HepG2 (cell line): ENCODE data around the gene ENTPD6. TPM values are rescaled to one million over a fixed set of nuclear protein-coding genes. Genes with fewer than 3 reads are reported as not detected.

Experiments used
- ATAC-seq: fragments of 200-7000 bp; cut with Tn5 transposase; 3 replicates; pipeline ENCODE4 v1.9.1; 2020; ENCODE audit warnings: mild to moderate bottlenecking, moderate library complexity
- BruUV-seq: library from RNA; stranded (reverse); fragments of 400-500 nt; replicated peaks from 2 replicates; lab custom pipeline; 2021; lab: Mats Ljungman, UMichigan
- CTCF ChIA-PET: fragments of 300-600 bp; formaldehyde crosslinking; extraction: SDS; loops from one replicate; lab custom pipeline; 2021; ENCODE audit warnings: low total read pairs, inconsistent platforms, low intra/inter-chr PET ratio; lab: Yijun Ruan, JAX
- POLR2A ChIA-PET: fragments of 350-600 bp; sonication (Branson Sonifier 250); formaldehyde crosslinking; loops from one replicate; lab custom pipeline; 2020; ENCODE audit warnings: antibody characterized with exemption, inconsistent platforms; lab: Yijun Ruan, JAX
- DNase-seq: peaks from one replicate; pipeline ENCODE4 v3.0.0-alpha.2; 2015; ENCODE audit warnings: low spot score
- FAIRE-seq: peaks from 3 replicates; lab custom pipeline; 2011; peaks lifted over from hg19 to GRCh38; lab: Jason Lieb, UNC
- H2AFZ ChIP-seq: one replicate; pipeline ENCODE4 v1.6.1; 2011; ENCODE audit warnings: low read length, inconsistent platforms
- H3K27ac ChIP-seq: fragments of 300-600 bp; 3 replicates; pipeline ENCODE4 v1.8.0; 2011; ENCODE audit warnings: mixed run types, mild to moderate bottlenecking, mixed read lengths, low read length, inconsistent platforms; ENCODE audit not compliant: insufficient read depth; ENCODE audit errors: extremely low read length
- H3K27me3 ChIP-seq, 2 experiments: fragments of 200-600 bp in 1 of 2; 2 replicates in 1 of 2; 3 replicates in 1 of 2; pipeline versions ENCODE4 v1.6.0 to v1.8.0; 2011; ENCODE audit warnings: low read length in 2 of 2, mild to moderate bottlenecking in 2 of 2, moderate library complexity in 2 of 2, inconsistent platforms in 1 of 2; ENCODE audit not compliant: insufficient read depth in 2 of 2, control insufficient read depth in 1 of 2
- H3K36me3 ChIP-seq, 2 experiments: fragments of 200-600 bp in 1 of 2; replicated peaks in 1 of 2; 2 replicates in 1 of 2; 3 replicates in 1 of 2; pipeline versions ENCODE4 v1.5.1 to v1.8.0; 2011; ENCODE audit warnings: low read length in 2 of 2, inconsistent platforms in 1 of 2; ENCODE audit not compliant: insufficient read depth in 2 of 2, control insufficient read depth in 1 of 2
- H3K4me1 ChIP-seq: 2 replicates; pipeline ENCODE4 v1.5.1; 2012; ENCODE audit warnings: low read length, inconsistent platforms; ENCODE audit not compliant: insufficient read depth
- H3K4me2 ChIP-seq: 2 replicates; pipeline ENCODE4 v1.6.0; 2011; ENCODE audit warnings: low read depth, low read length, inconsistent platforms
- H3K4me3 ChIP-seq, 3 experiments: fragments of 200-600 bp in 1 of 3; sonication (generic), shearing (Covaris generic) in 1 of 3; replicated peaks in 1 of 3; 2 replicates each; pipeline ENCODE4 v1.5.1; 2011 to 2016; ENCODE audit warnings: low read length in 3 of 3, inconsistent platforms in 2 of 3, low read depth in 2 of 3, mild to moderate bottlenecking in 2 of 3, control low read depth in 1 of 3, mixed read lengths in 1 of 3; ENCODE audit not compliant: insufficient read depth in 1 of 3
- H3K79me2 ChIP-seq: one replicate; pipeline ENCODE4 v1.6.1; 2011; ENCODE audit warnings: low read length, inconsistent platforms; ENCODE audit not compliant: insufficient read depth
- H3K9ac ChIP-seq: 2 replicates; pipeline ENCODE4 v1.6.0; 2011; ENCODE audit warnings: mild to moderate bottlenecking, low read depth, low read length, inconsistent platforms; ENCODE audit not compliant: insufficient read depth
- H3K9me3 ChIP-seq: 2 replicates; pipeline ENCODE4 v1.5.1; 2012; ENCODE audit warnings: mild to moderate bottlenecking, low read length
- H4K20me1 ChIP-seq: 2 replicates; pipeline ENCODE4 v1.6.0; 2011; ENCODE audit warnings: inconsistent platforms, mild to moderate bottlenecking, low read length, moderate library complexity; ENCODE audit not compliant: insufficient read depth
- ARNT2 ChIP-seq: sonication (generic); formaldehyde crosslinking; IDR thresholded peaks from 2 replicates; pipeline ENCODE4 v1.8.0; 2022; ENCODE audit warnings: mild to moderate bottlenecking, low read depth, missing genetic modification reagents, moderate library complexity
- BORCS8-MEF2B ChIP-seq: sonication (generic); formaldehyde crosslinking; IDR thresholded peaks from 2 replicates; pipeline ENCODE4 v1.8.0; 2022; ENCODE audit warnings: mild to moderate bottlenecking, missing genetic modification reagents
- EEA1 ChIP-seq: sonication (generic); formaldehyde crosslinking; IDR thresholded peaks from 2 replicates; pipeline ENCODE4 v1.5.1; 2020; ENCODE audit warnings: mild to moderate bottlenecking, missing genetic modification reagents, borderline replicate concordance
- FOXA3 ChIP-seq: IDR thresholded peaks from 2 replicates; pipeline ENCODE4 v1.6.1; 2016; ENCODE audit warnings: missing genetic modification reagents, missing compliant biosample characterization
- MBNL3 ChIP-seq: fragments of 250-450 bp; sonication (Bioruptor Pico); conservative IDR thresholded peaks from 2 replicates; pipeline ENCODE4 v1.8.0; 2022; ENCODE audit warnings: mild to moderate bottlenecking, inconsistent platforms
- SNAI1 ChIP-seq: sonication (generic); formaldehyde crosslinking; IDR thresholded peaks from 2 replicates; pipeline ENCODE4 v1.5.0; 2020; ENCODE audit warnings: mild to moderate bottlenecking, missing genetic modification reagents, borderline replicate concordance
- SRF ChIP-seq: IDR thresholded peaks from 2 replicates; pipeline ENCODE4 v1.6.1; 2011; ENCODE audit warnings: mild to moderate bottlenecking, low read depth, low read length, moderate library complexity
- THAP9 ChIP-seq: sonication (generic); formaldehyde crosslinking; IDR thresholded peaks from 2 replicates; pipeline ENCODE4; 2020; ENCODE audit warnings: missing genetic modification reagents, mild to moderate bottlenecking, borderline replicate concordance
- ZNF350 ChIP-seq: sonication (generic); formaldehyde crosslinking; IDR thresholded peaks from 2 replicates; pipeline ENCODE4 v1.4.0; 2020; ENCODE audit warnings: mild to moderate bottlenecking, low read depth, missing genetic modification reagents, borderline replicate concordance
- ZNF441 ChIP-seq: sonication (generic); formaldehyde crosslinking; IDR thresholded peaks from 2 replicates; pipeline ENCODE4 v1.7.0; 2021; ENCODE audit warnings: missing genetic modification reagents, borderline replicate concordance
- WGBS: methylation state at CpG from one replicate; pipeline ENCODE4 v1.1.6; 2017; ENCODE audit warnings: low lambda C conversion rate; 5-methylcytosine and 5-hydroxymethylcytosine counted together
- in situ Hi-C: cut with HindIII; loops from 2 replicates; pipeline ENCODE4 v1.10.0; 2017; ENCODE audit warnings: low pct_unique_long_range_greater_than_20kb; ENCODE audit not compliant: extremely low pct_ligation_motif_present
- intact Hi-C: fragments of 100-400 bp; cut with micrococcal nuclease; formaldehyde crosslinking; loops from one replicate; pipeline ENCODE4 v1.10.0; 2022; ENCODE audit not compliant: unreplicated experiment
- polyA plus RNA-seq, 8 experiments: library from polyadenylated mRNA; depleted of rRNA in 3 of 8; stranded (reverse) in 7 of 8; unstranded in 1 of 8; fragments of >200 nt; fragmentation: Illumina TruSeq in 4 of 8; extraction: Trizol in 4 of 8; gene quantifications; 2 replicates each; pipeline versions ENCODE4 v1.2.1 to v1.2.3, GENCODE V29; 2011 to 2016; ENCODE audit warnings: low read depth in 4 of 8, missing spikeins in 1 of 8, mixed read lengths in 1 of 8; ENCODE audit not compliant: insufficient read depth in 1 of 8
- total RNA-seq, 5 experiments: library from RNA; depleted of rRNA; stranded (reverse); fragments of >200 nt; fragmentation: Illumina TruSeq; extraction: Trizol; gene quantifications; 2 replicates each; pipeline ENCODE4 v1.2.3, GENCODE V29; 2016; ENCODE audit warnings: low read depth in 1 of 5
- TF ChIP-seq, protein P1 (sequence below): IDR thresholded peaks from 2 replicates; pipeline ENCODE4 v1.6.1; 2012; ENCODE audit warnings: low read length, improper control_type of control experiment

The ENTPD6 gene
- total and polyA plus RNA-seq, 2 of the 13 experiments (the other 11 are each of a cell fraction or from before 2014, with no cell fraction given), result 164 to 172 TPM

DNA sequence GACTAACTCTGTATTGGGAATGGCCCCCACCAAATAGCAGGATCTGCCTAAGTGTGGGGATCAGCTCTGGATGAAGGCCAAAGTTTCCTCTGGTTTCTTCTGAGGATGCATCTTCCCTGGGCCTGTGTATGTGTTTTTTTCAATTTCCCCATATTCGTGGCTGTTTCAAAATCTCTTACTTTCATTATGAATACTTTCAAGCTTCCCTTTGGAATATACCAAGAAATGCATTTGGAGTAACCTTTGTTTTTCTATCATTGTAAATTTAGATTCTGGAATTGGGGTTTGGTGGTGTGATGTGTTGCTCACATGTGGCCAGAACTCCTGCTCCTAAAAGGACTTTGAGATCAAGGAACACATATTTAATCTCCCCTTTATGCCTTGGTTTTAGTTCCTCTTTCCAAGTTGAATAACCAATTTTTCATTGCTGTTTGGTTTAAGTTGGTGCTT is 8.4 kb downstream of the ENTPD6 start:
- H3K27ac ChIP-seq, result no peak overlapping the region
- POLR2A ChIA-PET, result interaction anchor here (0.6 kb wide), 1 partner anchor 9 kb away, joined by 4 read pairs; the partner anchor contains the start of gene ENTPD6
- 87% methylated on average over 1 of the region's 1 CpG for WGBS
- peaks cover 8% of the 10 kb centered on the region; the same call in 1 of the 2 replicates for H4K20me1 ChIP-seq
- no peaks in the 10 kb centered on the region for H3K9me3 ChIP-seq
- H3K4me3 ChIP-seq, result no peak overlapping the region
- ATAC-seq (no peak), DNase-seq (no peak), FAIRE-seq (no peak)
- CTCF ChIA-PET, result no interaction called here
- intact Hi-C loops, result no loop called here
- peaks cover 42% of the 10 kb centered on the region for H3K4me1 ChIP-seq
- TF ChIP-seq SNAI1 (CRISPR knock-in tag) (no peak), EEA1 (CRISPR knock-in tag) (no peak), THAP9 (CRISPR knock-in tag) (no peak), ZNF350 (no peak), ARNT2 (CRISPR knock-in tag) (no peak), ZNF441 (CRISPR knock-in tag) (no peak), FOXA3 (CRISPR knock-in tag) (no peak), BORCS8-MEF2B (CRISPR knock-in tag) (no peak), MBNL3 (CRISPR knock-in tag) (no peak), SRF (no peak)
- TF ChIP-seq, protein P1, sequence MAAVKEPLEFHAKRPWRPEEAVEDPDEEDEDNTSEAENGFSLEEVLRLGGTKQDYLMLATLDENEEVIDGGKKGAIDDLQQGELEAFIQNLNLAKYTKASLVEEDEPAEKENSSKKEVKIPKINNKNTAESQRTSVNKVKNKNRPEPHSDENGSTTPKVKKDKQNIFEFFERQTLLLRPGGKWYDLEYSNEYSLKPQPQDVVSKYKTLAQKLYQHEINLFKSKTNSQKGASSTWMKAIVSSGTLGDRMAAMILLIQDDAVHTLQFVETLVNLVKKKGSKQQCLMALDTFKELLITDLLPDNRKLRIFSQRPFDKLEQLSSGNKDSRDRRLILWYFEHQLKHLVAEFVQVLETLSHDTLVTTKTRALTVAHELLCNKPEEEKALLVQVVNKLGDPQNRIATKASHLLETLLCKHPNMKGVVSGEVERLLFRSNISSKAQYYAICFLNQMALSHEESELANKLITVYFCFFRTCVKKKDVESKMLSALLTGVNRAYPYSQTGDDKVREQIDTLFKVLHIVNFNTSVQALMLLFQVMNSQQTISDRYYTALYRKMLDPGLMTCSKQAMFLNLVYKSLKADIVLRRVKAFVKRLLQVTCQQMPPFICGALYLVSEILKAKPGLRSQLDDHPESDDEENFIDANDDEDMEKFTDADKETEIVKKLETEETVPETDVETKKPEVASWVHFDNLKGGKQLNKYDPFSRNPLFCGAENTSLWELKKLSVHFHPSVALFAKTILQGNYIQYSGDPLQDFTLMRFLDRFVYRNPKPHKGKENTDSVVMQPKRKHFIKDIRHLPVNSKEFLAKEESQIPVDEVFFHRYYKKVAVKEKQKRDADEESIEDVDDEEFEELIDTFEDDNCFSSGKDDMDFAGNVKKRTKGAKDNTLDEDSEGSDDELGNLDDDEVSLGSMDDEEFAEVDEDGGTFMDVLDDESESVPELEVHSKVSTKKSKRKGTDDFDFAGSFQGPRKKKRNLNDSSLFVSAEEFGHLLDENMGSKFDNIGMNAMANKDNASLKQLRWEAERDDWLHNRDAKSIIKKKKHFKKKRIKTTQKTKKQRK, result no peak
- TF ChIP-seq, all 625 proteins: peak for 0
- peaks cover 65% of the 10 kb centered on the region for H3K79me2 ChIP-seq
- no peak overlapping the region for H3K9ac ChIP-seq
- peaks cover 4 to 5% of the 10 kb centered on the region in 2 experiments; a peak in 2 of 5 replicates for H3K36me3 ChIP-seq
- in situ Hi-C loops, result no loop called here
- BruUV-seq, result no TSS peak
- no peak overlapping the region for H2AFZ ChIP-seq
- H3K4me2 ChIP-seq, result no peak overlapping the region
- no peaks in the 10 kb centered on the region for H3K27me3 ChIP-seq
